Pancreas (tissue), 10 donors: ENCODE data around the gene ZNF440. TPM values are rescaled to one million over a fixed set of nuclear protein-coding genes. Genes with fewer than 3 reads are reported as not detected.
"Not testable (repeated sequence)": the region's sequence is repeated elsewhere in the genome, so short reads cannot be mapped to it uniquely, and the experiment has no call there.

Experiments
- ATAC-seq, 4 donors: fragments of 200-7000 bp; cut with Tn5 transposase; one replicate each; pipeline versions ENCODE4 v1.8.0 to v1.9.1; 2020; ENCODE audit warnings: mild to moderate bottlenecking in 4 of 4, moderate library complexity in 4 of 4
- DNase-seq, 6 donors: peaks; one replicate each; pipeline ENCODE4 v3.0.0-alpha.2; 2020
- FAIRE-seq: peaks from 2 replicates; lab custom pipeline; 2012; peaks lifted over from hg19 to GRCh38; lab: Jason Lieb, UNC
- H3K27ac ChIP-seq, 4 donors: fragments of 200-600 bp; sonication (generic); 1 replicate in 3 of 4; 2 replicates in 1 of 4; pipeline versions ENCODE4 v1.5.0 to v1.8.0; 2020
- H3K27me3 ChIP-seq, 4 donors: fragments of 200-600 bp; one replicate each; pipeline ENCODE4 v1.8.0; 2021
- H3K36me3 ChIP-seq, 3 donors: fragments of 200-600 bp; sonication (generic) in 1 of 3; one replicate each; pipeline versions ENCODE4 v1.5.0 to v1.8.0; 2020 to 2021
- H3K4me1 ChIP-seq, 3 donors: fragments of 200-600 bp; one replicate each; pipeline ENCODE4 v1.8.0; 2021
- H3K4me3 ChIP-seq, 4 donors: fragments of 200-600 bp; sonication (generic) in 2 of 4; one replicate each; pipeline versions ENCODE4 v1.5.0 to v1.8.0; 2020 to 2021
- H3K9me3 ChIP-seq, 4 donors: fragments of 200-600 bp; one replicate each; pipeline ENCODE4 v1.8.0; 2021
- CTCF ChIP-seq, 4 donors: fragments of 200-600 bp; sonication (generic) in 3 of 4; IDR thresholded peaks; one replicate each; pipeline versions ENCODE4 v1.5.0 to v1.8.0; 2021; ENCODE audit warnings: antibody characterized with exemption in 4 of 4
- WGBS, 2 donors: extraction: QIAGEN DNeasy Blood & Tissue Kit; methylation state at CpG; one replicate each; pipeline ENCODE4 v1.1.7; 2013; 5-methylcytosine and 5-hydroxymethylcytosine counted together
- intact Hi-C, 3 donors: fragments of 100-400 bp; cut with DNase I; formaldehyde crosslinking; loops; one replicate each; pipeline versions ENCODE4 v1.11.1 to v1.14.2; 2022
- polyA plus RNA-seq, 2 donors: library from polyadenylated mRNA; stranded (reverse); fragments of 200-250 nt; gene quantifications; one replicate each; pipeline ENCODE4 v1.2.3, GENCODE V29; 2013
- total RNA-seq, 6 donors: library from RNA; stranded (reverse); fragmentation: NEBNext Ultra II Directional in 4 of 6; extraction: Animal tissue kit (Norgen Biotek cat#: 25700) in 4 of 6; gene quantifications; one replicate each; pipeline versions ENCODE4 v1.2.1 to v1.2.4, GENCODE V29; 2021 to 2023
- donor health status: healthy with polysubstance abuse.
- donor health status: DM: no; HTN: no; CAD: no; lungs with moderate emphysema.
- donor health status: DM: no; HTN: no; CAD: no.
- donor health status: control.
- donor health status: control.
- donor health status: Bipolar disorder and iron deficiency.
- donor health status: DM: yes; HTN: yes; CAD: no.
- donor health status: DM: no; HTN: no; CAD: no.
- donor health status: DM: no; HTN: no; CAD: no.
- donor health status: DM: yes; HTN: yes; CAD: no.

Gene ZNF440
- total RNA-seq, result 1 to 10 TPM; 4.1 to 8.7 (median 6.7) TPM
- polyA plus RNA-seq, result 1 to 10 TPM; 5.1 to 6.3 TPM

- no peaks in the 10 kb centered on the region for H3K36me3 ChIP-seq
- no peak for TF ChIP-seq CTCF (IDR thresholded peaks at IDR 0.05)
- peaks cover 0 to 4% (median 0%) of the 10 kb centered on the region in 3 donors for H3K4me1 ChIP-seq
- intact Hi-C loops, result no loop called here
- DNase-seq (peak; percentile 95 to 99 (median 96)), FAIRE-seq (no peak), ATAC-seq (peak; percentile 99 to 100 (median 99))
- peak within 1 kb of the TSS; percentile 83 to 91 (median 84) for H3K27ac ChIP-seq
- WGBS, 2 donors, result 0 to 1% methylated on average over 53 to 55 of the region's 55 CpGs
- H3K27me3 ChIP-seq, result no peaks in the 10 kb centered on the region
- peak within 1 kb of the TSS; percentile 80 to 96 (median 87) for H3K4me3 ChIP-seq
- no peaks in the 10 kb centered on the region for H3K9me3 ChIP-seq
Observed at GRCh38 chr19:11814029-11814699, at the start of gene ZNF440. Gene ZNF440, plus strand, starts transcription at chr19:11814273. Its CDS starts 175 bp downstream, at chr19:11814448.

DNA sequence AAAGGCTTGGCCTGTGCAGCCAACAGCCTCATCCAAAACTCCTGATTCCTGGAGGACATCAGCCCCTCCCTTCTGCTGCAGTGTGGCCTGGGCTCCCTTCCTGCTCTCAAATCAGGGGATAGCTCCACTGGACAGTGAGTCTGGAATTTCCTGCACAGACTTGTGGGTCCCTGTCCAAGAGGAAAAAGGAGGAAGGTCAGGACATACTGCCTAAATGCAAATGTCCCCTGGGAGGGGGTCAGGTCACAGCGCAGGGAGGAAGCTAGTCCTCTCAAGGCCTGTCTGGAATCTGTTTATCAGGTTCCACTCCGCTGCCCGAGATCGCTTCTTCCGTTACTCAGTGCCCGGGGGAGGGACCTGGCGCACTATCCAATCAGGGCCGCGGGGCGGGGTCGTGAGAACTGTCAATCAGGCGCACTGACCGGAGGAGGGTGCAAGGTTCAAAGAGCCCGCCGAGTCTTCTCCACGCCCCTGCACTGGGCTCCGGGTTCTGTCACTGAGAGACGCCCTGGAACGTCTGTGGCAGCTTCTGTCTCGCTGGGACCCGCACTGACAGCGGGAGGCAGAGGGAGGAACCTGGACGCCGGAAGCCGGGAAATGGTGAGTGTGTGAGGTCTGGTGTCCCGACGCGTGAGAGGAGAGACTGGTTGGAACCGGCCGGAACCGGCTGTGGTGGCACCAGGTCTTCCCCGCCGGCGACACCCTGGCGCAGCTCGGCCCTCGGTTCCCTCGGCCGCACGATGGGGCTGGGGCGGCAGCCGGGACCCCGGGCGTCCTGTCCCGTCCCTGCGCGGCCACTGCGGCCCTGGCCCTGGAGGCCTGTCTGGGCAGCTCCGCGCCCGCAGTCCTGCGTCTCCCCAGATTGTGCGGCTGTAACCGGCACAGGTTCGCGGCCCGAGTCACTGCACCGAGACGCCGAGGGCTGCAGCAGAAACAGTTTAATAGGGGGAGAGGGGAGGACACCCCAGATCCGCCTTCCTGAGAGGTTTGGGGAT, 47.2 kb upstream of the ZNF440 start, which contains the start of gene ZNF441:
TSS of gene ZNF441 (plus strand) at position 404 of the 995 bp plus-strand sequence. CDS start at position 598, 194 bp downstream.
- no peaks in the 10 kb centered on the region for H3K27me3 ChIP-seq
- WGBS, 2 donors, result 0 to 1% methylated on average over 59 to 61 of the region's 61 CpGs
- FAIRE-seq (peak; percentile 9), DNase-seq (peak; percentile 96 to 98 (median 98)), ATAC-seq (peak; percentile 95 to 98 (median 96))
- intact Hi-C loops, result no loop called here
- H3K36me3 ChIP-seq, result no peaks in the 10 kb centered on the region
- H3K27ac ChIP-seq, result peak within 1 kb of the TSS; percentile 84 to 94 (median 92)
- TF ChIP-seq CTCF (IDR thresholded peaks at IDR 0.05), result no peak
- peak within 1 kb of the TSS; percentile 49 to 87 (median 72) for H3K4me3 ChIP-seq
- H3K4me1 ChIP-seq, result peaks cover 0 to 7% (median 0%) of the 10 kb centered on the region in 3 donors
- no peaks in the 10 kb centered on the region for H3K9me3 ChIP-seq

- Histone ChIP-seq H3K36me3 (no peaks in the 10 kb centered on the region), H3K4me1 (peaks cover 0 to 7% (median 0%) of the 10 kb centered on the region in 3 donors), H3K27ac (peak overlapping the region; percentile 84 to 94 (median 92)), H3K4me3 (peak overlapping the region; percentile 49 to 87 (median 72)), H3K27me3 (no peaks in the 10 kb centered on the region), H3K9me3 (no peaks in the 10 kb centered on the region)
- intact Hi-C loops, result no loop called here
- TF ChIP-seq CTCF (IDR thresholded peaks at IDR 0.05), result no peak
- no peak for FAIRE-seq
- peak; percentile 48 to 88 (median 63) for DNase-seq
- peak; percentile 60 to 77 (median 62) for ATAC-seq
- WGBS, 2 donors, result 1 to 2% methylated on average over 20 of the region's 20 CpGs
Observed at GRCh38 chr19:11767633-11768133, 46.4 kb upstream of the ZNF440 start.

DNA sequence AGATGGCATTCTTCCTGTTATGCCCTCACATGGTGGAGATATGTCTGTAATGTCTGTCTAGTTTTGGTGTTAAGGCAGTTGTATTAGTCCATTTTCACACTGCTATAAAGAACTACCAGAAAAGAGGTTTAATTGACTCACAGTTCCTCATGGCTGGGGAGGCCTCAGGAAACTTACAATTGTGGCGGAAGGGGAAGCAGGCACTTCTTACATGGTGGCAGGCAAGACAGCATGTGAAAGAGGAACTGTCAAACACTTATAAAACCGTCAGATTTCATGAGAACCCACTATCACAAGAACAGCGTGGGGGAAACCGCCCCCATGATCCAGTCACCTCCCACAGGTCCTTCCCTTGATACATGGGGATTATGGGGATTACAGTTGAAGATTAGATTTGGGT, 44.1 kb upstream of the ZNF440 start:
- WGBS, 2 donors, result 97 to 98% methylated on average over 4 of the region's 4 CpGs
- no peak for DNase-seq
- H3K36me3 ChIP-seq, result no peaks in the 10 kb centered on the region
- no peak for TF ChIP-seq CTCF (IDR thresholded peaks at IDR 0.05)
- no peak for ATAC-seq
- H3K4me1 ChIP-seq, result peaks cover 0 to 7% (median 0%) of the 10 kb centered on the region in 3 donors
- H3K27ac ChIP-seq, result no peak overlapping the region
- no peak overlapping the region for H3K4me3 ChIP-seq
- intact Hi-C loops, result loop anchor here in 1 of 3 donors (10.0 kb wide), 1 partner anchor 75 kb away; no protein-coding TSS in a partner anchor
- no peak for FAIRE-seq
- H3K27me3 ChIP-seq, result no peaks in the 10 kb centered on the region
- no peaks in the 10 kb centered on the region for H3K9me3 ChIP-seq

GRCh38 chr19:11771520-11771919, 42.6 kb upstream of the ZNF440 start:
- DNase-seq, ATAC-seq, H3K27me3 ChIP-seq, H3K4me3 ChIP-seq, H3K27ac ChIP-seq, FAIRE-seq, H3K36me3 ChIP-seq, H3K9me3 ChIP-seq, H3K4me1 ChIP-seq: not testable (repeated sequence)
- 74 to 79% methylated on average over 11 of the region's 11 CpGs for WGBS, 2 donors
- intact Hi-C loops, result loop anchor here in 1 of 3 donors (10.0 kb wide), 1 partner anchor 77 kb away; no protein-coding TSS in a partner anchor

GRCh38 chr19:11776669-11777068, 37.4 kb upstream of the ZNF440 start:
- H3K4me3 ChIP-seq, ATAC-seq, H3K27me3 ChIP-seq, H3K4me1 ChIP-seq, H3K27ac ChIP-seq, DNase-seq, FAIRE-seq: not testable (repeated sequence)
- Histone ChIP-seq H3K36me3 (peaks cover 13 to 40% (median 38%) of the 10 kb centered on the region in 3 donors), H3K9me3 (peaks cover 3 to 11% (median 8%) of the 10 kb centered on the region in 4 donors)
- 96 to 97% methylated on average over 11 of the region's 11 CpGs for WGBS, 2 donors
- intact Hi-C loops, result loop anchor here in 1 of 3 donors (10.0 kb wide), 1 partner anchor 82 kb away; no protein-coding TSS in a partner anchor
